HepG2 (cell line): Measurements from ENCODE around the gene RBBP9. TPM values are rescaled to one million over a fixed set of nuclear protein-coding genes. Genes with fewer than 3 reads are reported as not detected.

Experiments used
- ATAC-seq: fragments of 200-7000 bp; cut with Tn5 transposase; 3 replicates; pipeline ENCODE4 v1.9.1; 2020; ENCODE audit warnings: mild to moderate bottlenecking, moderate library complexity
- BruUV-seq: library from RNA; stranded (reverse); fragments of 400-500 nt; replicated peaks from 2 replicates; lab custom pipeline; 2021; lab: Mats Ljungman, UMichigan
- CTCF ChIA-PET: fragments of 300-600 bp; formaldehyde crosslinking; extraction: SDS; loops from one replicate; lab custom pipeline; 2021; ENCODE audit warnings: low total read pairs, inconsistent platforms, low intra/inter-chr PET ratio; lab: Yijun Ruan, JAX
- POLR2A ChIA-PET: fragments of 350-600 bp; sonication (Branson Sonifier 250); formaldehyde crosslinking; loops from one replicate; lab custom pipeline; 2020; ENCODE audit warnings: antibody characterized with exemption, inconsistent platforms; lab: Yijun Ruan, JAX
- DNase-seq: peaks from one replicate; pipeline ENCODE4 v3.0.0-alpha.2; 2015; ENCODE audit warnings: low spot score
- FAIRE-seq: peaks from 3 replicates; lab custom pipeline; 2011; peaks lifted over from hg19 to GRCh38; lab: Jason Lieb, UNC
- H2AFZ ChIP-seq: one replicate; pipeline ENCODE4 v1.6.1; 2011; ENCODE audit warnings: low read length, inconsistent platforms
- H3K27ac ChIP-seq: fragments of 300-600 bp; 3 replicates; pipeline ENCODE4 v1.8.0; 2011; ENCODE audit warnings: mixed run types, mild to moderate bottlenecking, mixed read lengths, low read length, inconsistent platforms; ENCODE audit not compliant: insufficient read depth; ENCODE audit errors: extremely low read length
- H3K27me3 ChIP-seq, 2 experiments: fragments of 200-600 bp in 1 of 2; 2 replicates in 1 of 2; 3 replicates in 1 of 2; pipeline versions ENCODE4 v1.6.0 to v1.8.0; 2011; ENCODE audit warnings: low read length in 2 of 2, mild to moderate bottlenecking in 2 of 2, moderate library complexity in 2 of 2, inconsistent platforms in 1 of 2; ENCODE audit not compliant: insufficient read depth in 2 of 2, control insufficient read depth in 1 of 2
- H3K36me3 ChIP-seq, 2 experiments: fragments of 200-600 bp in 1 of 2; replicated peaks in 1 of 2; 2 replicates in 1 of 2; 3 replicates in 1 of 2; pipeline versions ENCODE4 v1.5.1 to v1.8.0; 2011; ENCODE audit warnings: low read length in 2 of 2, inconsistent platforms in 1 of 2; ENCODE audit not compliant: insufficient read depth in 2 of 2, control insufficient read depth in 1 of 2
- H3K4me1 ChIP-seq: 2 replicates; pipeline ENCODE4 v1.5.1; 2012; ENCODE audit warnings: low read length, inconsistent platforms; ENCODE audit not compliant: insufficient read depth
- H3K4me2 ChIP-seq: 2 replicates; pipeline ENCODE4 v1.6.0; 2011; ENCODE audit warnings: low read depth, low read length, inconsistent platforms
- H3K4me3 ChIP-seq, 3 experiments: fragments of 200-600 bp in 1 of 3; sonication (generic), shearing (Covaris generic) in 1 of 3; replicated peaks in 1 of 3; 2 replicates each; pipeline ENCODE4 v1.5.1; 2011 to 2016; ENCODE audit warnings: low read length in 3 of 3, inconsistent platforms in 2 of 3, low read depth in 2 of 3, mild to moderate bottlenecking in 2 of 3, control low read depth in 1 of 3, mixed read lengths in 1 of 3; ENCODE audit not compliant: insufficient read depth in 1 of 3
- H3K79me2 ChIP-seq: one replicate; pipeline ENCODE4 v1.6.1; 2011; ENCODE audit warnings: low read length, inconsistent platforms; ENCODE audit not compliant: insufficient read depth
- H3K9ac ChIP-seq: 2 replicates; pipeline ENCODE4 v1.6.0; 2011; ENCODE audit warnings: mild to moderate bottlenecking, low read depth, low read length, inconsistent platforms; ENCODE audit not compliant: insufficient read depth
- H3K9me3 ChIP-seq: 2 replicates; pipeline ENCODE4 v1.5.1; 2012; ENCODE audit warnings: mild to moderate bottlenecking, low read length
- H4K20me1 ChIP-seq: 2 replicates; pipeline ENCODE4 v1.6.0; 2011; ENCODE audit warnings: inconsistent platforms, mild to moderate bottlenecking, low read length, moderate library complexity; ENCODE audit not compliant: insufficient read depth
- DNMT3B ChIP-seq: conservative IDR thresholded peaks from 2 replicates; pipeline ENCODE4 v1.6.1; 2016; ENCODE audit warnings: missing biosample characterization, control low read depth
- MIER3 ChIP-seq: IDR thresholded peaks from 2 replicates; pipeline ENCODE4 v1.6.1; 2016; ENCODE audit warnings: missing compliant biosample characterization, borderline replicate concordance
- RAD51 ChIP-seq: fragments of 450-650 bp; IDR thresholded peaks from 2 replicates; pipeline ENCODE4 v1.6.1; 2016; ENCODE audit warnings: borderline replicate concordance
- RFX5 ChIP-seq: IDR thresholded peaks from 2 replicates; pipeline ENCODE4 v1.6.1; 2011; ENCODE audit warnings: low read depth, low read length, improper control_type of control experiment
- SCMH1 ChIP-seq: sonication (generic); formaldehyde crosslinking; IDR thresholded peaks from 2 replicates; pipeline ENCODE4 v1.9.0; 2021; ENCODE audit warnings: missing genetic modification reagents, mild to moderate bottlenecking, borderline replicate concordance
- XBP1 ChIP-seq: sonication (generic); formaldehyde crosslinking; IDR thresholded peaks from 2 replicates; pipeline ENCODE4 v1.5.0; 2020; ENCODE audit warnings: missing genetic modification reagents
- ZBTB42 ChIP-seq: sonication (generic); formaldehyde crosslinking; IDR thresholded peaks from 2 replicates; pipeline ENCODE4 v1.5.0; 2020; ENCODE audit warnings: mild to moderate bottlenecking, missing genetic modification reagents
- ZKSCAN1 ChIP-seq: fragments of 150-350 bp; IDR thresholded peaks from 2 replicates; pipeline ENCODE4 v1.6.1; 2014; ENCODE audit warnings: low read length
- ZNF256 ChIP-seq: sonication (generic); formaldehyde crosslinking; conservative IDR thresholded peaks from 2 replicates; pipeline ENCODE4 v1.4.0; 2020; ENCODE audit warnings: missing genetic modification reagents
- ZNF569 ChIP-seq: sonication (generic); formaldehyde crosslinking; IDR thresholded peaks from 2 replicates; pipeline ENCODE4 v1.5.0; 2020; ENCODE audit warnings: mild to moderate bottlenecking, missing genetic modification reagents, moderate library complexity, borderline replicate concordance
- ZNF841 ChIP-seq: sonication (generic); formaldehyde crosslinking; IDR thresholded peaks from 2 replicates; pipeline ENCODE4 v1.8.1; 2023; ENCODE audit warnings: missing genetic modification reagents, borderline replicate concordance
- WGBS: methylation state at CpG from one replicate; pipeline ENCODE4 v1.1.6; 2017; ENCODE audit warnings: low lambda C conversion rate; 5-methylcytosine and 5-hydroxymethylcytosine counted together
- in situ Hi-C: cut with HindIII; loops from 2 replicates; pipeline ENCODE4 v1.10.0; 2017; ENCODE audit warnings: low pct_unique_long_range_greater_than_20kb; ENCODE audit not compliant: extremely low pct_ligation_motif_present
- intact Hi-C: fragments of 100-400 bp; cut with micrococcal nuclease; formaldehyde crosslinking; loops from one replicate; pipeline ENCODE4 v1.10.0; 2022; ENCODE audit not compliant: unreplicated experiment
- polyA plus RNA-seq, 8 experiments: library from polyadenylated mRNA; depleted of rRNA in 3 of 8; stranded (reverse) in 7 of 8; unstranded in 1 of 8; fragments of >200 nt; fragmentation: Illumina TruSeq in 4 of 8; extraction: Trizol in 4 of 8; gene quantifications; 2 replicates each; pipeline versions ENCODE4 v1.2.1 to v1.2.3, GENCODE V29; 2011 to 2016; ENCODE audit warnings: low read depth in 4 of 8, missing spikeins in 1 of 8, mixed read lengths in 1 of 8; ENCODE audit not compliant: insufficient read depth in 1 of 8
- total RNA-seq, 5 experiments: library from RNA; depleted of rRNA; stranded (reverse); fragments of >200 nt; fragmentation: Illumina TruSeq; extraction: Trizol; gene quantifications; 2 replicates each; pipeline ENCODE4 v1.2.3, GENCODE V29; 2016; ENCODE audit warnings: low read depth in 1 of 5
- TF ChIP-seq, protein P1 (sequence below): sonication (generic); formaldehyde crosslinking; IDR thresholded peaks from 2 replicates; pipeline ENCODE4 v1.5.1; 2020; ENCODE audit warnings: missing genetic modification reagents, mild to moderate bottlenecking, borderline replicate concordance

The RBBP9 gene
- total and polyA plus RNA-seq, 2 of the 13 experiments (the other 11 are each of a cell fraction or from before 2014, with no cell fraction given) = 28.0 to 56.3 TPM

DNA sequence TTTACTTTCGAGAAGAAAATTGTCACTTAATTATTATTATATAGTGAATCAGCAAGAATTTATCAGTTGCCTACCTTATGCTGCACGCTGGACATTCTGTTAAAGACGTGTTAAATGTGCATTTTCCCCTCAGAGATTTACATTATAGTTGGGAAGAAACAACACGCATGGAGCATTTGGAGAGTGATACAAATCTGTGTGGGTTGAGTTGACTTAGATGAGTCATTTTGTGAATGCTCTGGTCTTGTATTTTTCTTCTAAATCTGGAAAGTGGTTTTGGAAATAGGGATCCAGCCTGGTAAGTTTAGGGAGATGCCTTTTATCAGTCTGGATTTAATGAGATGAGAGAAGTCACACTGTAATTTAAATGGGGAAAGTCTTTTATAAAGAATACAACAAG is 46.2 kb upstream of the RBBP9 start:
- WGBS = 95% methylated on average over 4 of the region's 4 CpGs
- TF ChIP-seq RAD51 = no peak
- TF ChIP-seq ZBTB42 (CRISPR knock-in tag) = no peak
- TF ChIP-seq MIER3 = no peak
- no peak for TF ChIP-seq RFX5
- TF ChIP-seq XBP1 (CRISPR knock-in tag) = no peak
- TF ChIP-seq DNMT3B (CRISPR knock-in tag) = no peak
- TF ChIP-seq ZNF841 (CRISPR knock-in tag) = no peak
- TF ChIP-seq ZKSCAN1 = no peak
- TF ChIP-seq, protein P1, sequence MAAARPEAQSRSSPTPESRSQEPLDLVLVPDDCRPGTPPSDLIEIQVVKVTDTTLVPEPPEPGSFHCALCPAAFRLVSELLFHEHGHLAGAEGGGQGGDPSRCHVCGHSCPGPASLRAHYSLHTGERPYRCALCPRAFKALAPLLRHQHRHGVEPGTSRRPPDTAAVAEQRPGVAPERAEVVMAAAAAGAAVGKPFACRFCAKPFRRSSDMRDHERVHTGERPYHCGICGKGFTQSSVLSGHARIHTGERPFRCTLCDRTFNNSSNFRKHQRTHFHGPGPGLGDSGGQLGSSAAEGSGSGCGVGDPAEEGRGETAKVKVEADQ = no peak
- TF ChIP-seq ZNF569 (CRISPR knock-in tag) = no peak
- no peak for TF ChIP-seq ZNF256 (CRISPR knock-in tag)
- no peak for TF ChIP-seq SCMH1 (CRISPR knock-in tag)
- Histone ChIP-seq H3K27ac (no peak overlapping the region), H3K79me2 (no peaks in the 10 kb centered on the region), H2AFZ (no peak overlapping the region), H4K20me1 (no peaks in the 10 kb centered on the region), H3K4me2 (no peak overlapping the region), H3K9me3 (no peaks in the 10 kb centered on the region), H3K4me1 (no peaks in the 10 kb centered on the region), H3K27me3 (no peaks in the 10 kb centered on the region), H3K9ac (no peak overlapping the region), H3K36me3 (peaks cover 41 to 81% of the 10 kb centered on the region in 2 experiments), H3K4me3 (no peak overlapping the region)
- BruUV-seq = no TSS peak
- DNase-seq (no peak), ATAC-seq (no peak), FAIRE-seq (no peak)
- POLR2A ChIA-PET = no interaction called here
- intact Hi-C loops (no loop called here), in situ Hi-C loops (no loop called here)
- CTCF ChIA-PET = no interaction called here
